AG09319 (cell line): ENCODE data around the gene NOL3.

Experiments
- DNase-seq: peaks from one replicate; pipeline ENCODE4 v3.0.0-alpha.2; 2010; ENCODE audit warnings: low read depth; ENCODE audit errors: extremely low read depth
- TF ChIP-seq, protein P1 (sequence below): IDR thresholded peaks from 2 replicates; pipeline ENCODE4 v1.5.1; 2011; ENCODE audit warnings: low read depth, mild to moderate bottlenecking, inconsistent platforms, low read length, moderate library complexity

Gene NOL3

GRCh38 chr16:67183627-67184452, 13.5 kb downstream of the NOL3 start, which contains the start of gene MATCAP1:
MATCAP1 (minus strand) TSS chr16:67183963; CDS start chr16:67180610, 3,353 bp downstream.
- DNase-seq: peak; percentile 93
- TF ChIP-seq, protein P1, sequence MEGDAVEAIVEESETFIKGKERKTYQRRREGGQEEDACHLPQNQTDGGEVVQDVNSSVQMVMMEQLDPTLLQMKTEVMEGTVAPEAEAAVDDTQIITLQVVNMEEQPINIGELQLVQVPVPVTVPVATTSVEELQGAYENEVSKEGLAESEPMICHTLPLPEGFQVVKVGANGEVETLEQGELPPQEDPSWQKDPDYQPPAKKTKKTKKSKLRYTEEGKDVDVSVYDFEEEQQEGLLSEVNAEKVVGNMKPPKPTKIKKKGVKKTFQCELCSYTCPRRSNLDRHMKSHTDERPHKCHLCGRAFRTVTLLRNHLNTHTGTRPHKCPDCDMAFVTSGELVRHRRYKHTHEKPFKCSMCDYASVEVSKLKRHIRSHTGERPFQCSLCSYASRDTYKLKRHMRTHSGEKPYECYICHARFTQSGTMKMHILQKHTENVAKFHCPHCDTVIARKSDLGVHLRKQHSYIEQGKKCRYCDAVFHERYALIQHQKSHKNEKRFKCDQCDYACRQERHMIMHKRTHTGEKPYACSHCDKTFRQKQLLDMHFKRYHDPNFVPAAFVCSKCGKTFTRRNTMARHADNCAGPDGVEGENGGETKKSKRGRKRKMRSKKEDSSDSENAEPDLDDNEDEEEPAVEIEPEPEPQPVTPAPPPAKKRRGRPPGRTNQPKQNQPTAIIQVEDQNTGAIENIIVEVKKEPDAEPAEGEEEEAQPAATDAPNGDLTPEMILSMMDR: no peak

- TF ChIP-seq, protein P1: no peak
- DNase-seq: no peak
These were observed 14.2 kb downstream of the NOL3 start for GRCh38 chr16:67184453-67184994.

- DNase-seq: peak; percentile 76
- TF ChIP-seq, protein P1: peak; percentile 85
These were observed 14.8 kb downstream of the NOL3 start for GRCh38 chr16:67184995-67185650.

DNA sequence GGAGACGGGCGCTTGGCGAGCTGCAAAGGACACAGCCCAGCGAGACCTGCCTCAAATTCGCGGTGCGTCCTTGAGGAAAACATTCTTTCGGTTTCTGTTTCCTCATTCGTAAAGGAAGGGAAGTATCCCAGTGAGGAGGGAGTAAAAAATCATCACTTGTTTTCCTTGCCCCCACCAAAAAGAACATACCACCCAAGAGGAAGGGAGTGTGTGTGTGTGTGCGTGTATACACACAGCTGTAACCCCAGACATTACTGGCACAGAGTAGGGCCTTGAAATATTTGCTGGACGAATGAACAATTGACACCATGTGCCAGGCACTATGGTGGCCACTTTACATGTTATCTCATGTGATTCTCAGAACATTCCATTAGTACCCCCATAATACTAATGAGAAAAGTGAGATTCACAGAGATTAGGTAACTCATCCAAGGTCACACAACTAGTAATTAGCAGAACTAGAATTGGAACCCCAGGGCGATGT, 15.4 kb downstream of the NOL3 start:
- TF ChIP-seq, protein P1: no peak
- no peak for DNase-seq

- DNase-seq: no peak
- TF ChIP-seq, protein P1: no peak
These were observed 16.2 kb downstream of the NOL3 start for GRCh38 chr16:67186550-67186950.

- TF ChIP-seq, protein P1: no peak
- DNase-seq: no peak
These were observed 17.0 kb downstream of the NOL3 start for GRCh38 chr16:67187175-67187890.
